Kidney (tissue), 14 donors: Measurements from ENCODE around the gene PTPRF. TPM values are rescaled to one million over a fixed set of nuclear protein-coding genes. Genes with fewer than 3 reads are reported as not detected.

Experiments
- DNase-seq, 5 donors: peaks; one replicate each; pipeline ENCODE4 v3.0.0-alpha.2; 2013 to 2020
- FAIRE-seq: peaks from 2 replicates; lab custom pipeline; 2012; peaks lifted over from hg19 to GRCh38; lab: Jason Lieb, UNC
- H3K27ac ChIP-seq, 2 donors: one replicate each; pipeline ENCODE4 v1.7.0; 2013; ENCODE audit warnings: low read depth in 2 of 2, low read length in 2 of 2, inconsistent platforms in 1 of 2
- H3K27me3 ChIP-seq: one replicate; pipeline ENCODE4 v1.7.1; 2013; ENCODE audit warnings: low read length, inconsistent platforms; ENCODE audit not compliant: control insufficient read depth, insufficient read depth
- H3K36me3 ChIP-seq, 3 donors: one replicate each; pipeline versions ENCODE4 v1.7.0 to v1.7.1; 2013; ENCODE audit warnings: low read length in 3 of 3, control low read depth in 1 of 3, inconsistent platforms in 1 of 3; ENCODE audit not compliant: insufficient read depth in 3 of 3, control insufficient read depth in 2 of 3
- H3K4me1 ChIP-seq, 3 donors: one replicate each; pipeline versions ENCODE4 v1.7.0 to v1.7.1; 2013; ENCODE audit warnings: low read length in 3 of 3, inconsistent platforms in 1 of 3, low read depth in 1 of 3; ENCODE audit not compliant: control insufficient read depth in 2 of 3, insufficient read depth in 2 of 3
- H3K4me3 ChIP-seq, 3 donors: one replicate each; pipeline versions ENCODE4 v1.7.0 to v1.8.1; 2013; ENCODE audit warnings: low read length in 3 of 3, control low read depth in 1 of 3, inconsistent platforms in 1 of 3
- H3K9ac ChIP-seq, 3 donors: one replicate each; pipeline versions ENCODE4 v1.7.0 to v1.7.1; 2013; ENCODE audit warnings: low read length in 3 of 3, control low read depth in 1 of 3, inconsistent platforms in 1 of 3
- H3K9me3 ChIP-seq, 3 donors: one replicate each; pipeline versions ENCODE4 v1.7.0 to v1.7.1; 2013; ENCODE audit warnings: low read length in 3 of 3, control low read depth in 1 of 3, inconsistent platforms in 1 of 3; ENCODE audit not compliant: control insufficient read depth in 2 of 3, insufficient read depth in 1 of 3
- intact Hi-C: fragments of 100-400 bp; cut with DNase I; formaldehyde crosslinking; loops from one replicate; pipeline ENCODE4 v1.11.1; 2022
- polyA plus RNA-seq: library from polyadenylated mRNA; stranded (reverse); fragments of 350-450 nt; fragmentation: Illumina TruSeq; extraction: RNeasy Lipid Tissue Mini Kit (QIAGEN cat#74804); gene quantifications from one replicate; pipeline ENCODE4 v1.2.3, GENCODE V29; 2014; ENCODE audit warnings: low read depth, low replicate concordance; ENCODE audit not compliant: insufficient read depth
- total RNA-seq: library from RNA; stranded (reverse); fragmentation: NEBNext Ultra II Directional; extraction: Animal tissue kit (Norgen Biotek cat#: 25700); gene quantifications from one replicate; pipeline ENCODE4 v1.2.1, GENCODE V29; 2021
- TF ChIP-seq, protein P1 (sequence below): IDR thresholded peaks from 3 replicates; pipeline ENCODE4 v1.5.1; 2012; ENCODE audit warnings: mild to moderate bottlenecking, moderate library complexity, borderline replicate concordance; ENCODE audit not compliant: insufficient read depth; ENCODE audit errors: extremely low read depth
- donor health status: control.
- donor health status: control.
- donor health status: control.
- donor health status: control.
- donor health status: control.
- donor health status: DM: yes; HTN: yes; CAD: no.
- donor health status: Normal renal cell carcinoma (clear cell type).

Gene PTPRF
- total and polyA plus RNA-seq, 2 donors from 2014 or later: 39.5 to 197 TPM

DNA sequence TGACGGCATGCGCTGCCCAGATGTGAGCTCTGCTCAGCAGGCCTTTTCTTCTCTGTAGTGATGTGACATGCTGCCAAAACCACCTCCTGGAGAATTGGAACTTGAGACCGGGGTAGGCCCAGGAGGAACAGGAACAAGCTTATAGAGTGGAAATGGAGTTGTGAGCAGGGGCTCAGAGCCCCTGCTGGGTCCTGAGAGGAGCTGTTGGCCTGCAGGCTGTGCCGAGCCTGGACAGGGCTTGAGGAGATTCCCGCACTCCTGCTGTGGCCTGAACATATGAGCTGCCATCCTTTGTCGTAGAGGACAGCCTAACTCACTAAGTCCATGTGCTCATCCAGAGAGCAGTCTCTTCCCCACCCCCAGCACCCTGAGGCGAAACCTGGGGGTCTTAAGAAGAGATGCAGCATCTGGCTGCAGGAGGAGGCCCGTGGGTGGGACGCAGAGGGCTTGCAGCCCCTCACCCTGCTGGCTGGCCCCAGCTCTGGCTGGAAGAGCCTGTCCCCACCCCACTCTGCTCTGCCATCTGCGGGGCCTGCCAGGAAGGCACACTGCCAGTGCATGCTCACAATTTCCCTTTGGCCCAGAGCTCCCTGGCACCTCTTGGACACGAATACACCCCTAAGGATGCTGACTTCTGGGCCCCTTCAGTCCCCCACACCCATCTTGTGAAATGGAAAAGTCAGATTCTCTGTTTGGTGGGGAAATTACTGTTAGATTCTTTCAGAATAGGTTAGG is 42.5 kb downstream of the PTPRF start:
- no peaks in the 10 kb centered on the region for H3K9me3 ChIP-seq
- H3K27me3 ChIP-seq: no peaks in the 10 kb centered on the region
- no peaks in the 10 kb centered on the region for H3K4me1 ChIP-seq
- FAIRE-seq (no peak), DNase-seq (no peak)
- no peak overlapping the region for H3K27ac ChIP-seq
- no peak overlapping the region for H3K4me3 ChIP-seq
- H3K9ac ChIP-seq: no peak overlapping the region
- TF ChIP-seq, protein P1, sequence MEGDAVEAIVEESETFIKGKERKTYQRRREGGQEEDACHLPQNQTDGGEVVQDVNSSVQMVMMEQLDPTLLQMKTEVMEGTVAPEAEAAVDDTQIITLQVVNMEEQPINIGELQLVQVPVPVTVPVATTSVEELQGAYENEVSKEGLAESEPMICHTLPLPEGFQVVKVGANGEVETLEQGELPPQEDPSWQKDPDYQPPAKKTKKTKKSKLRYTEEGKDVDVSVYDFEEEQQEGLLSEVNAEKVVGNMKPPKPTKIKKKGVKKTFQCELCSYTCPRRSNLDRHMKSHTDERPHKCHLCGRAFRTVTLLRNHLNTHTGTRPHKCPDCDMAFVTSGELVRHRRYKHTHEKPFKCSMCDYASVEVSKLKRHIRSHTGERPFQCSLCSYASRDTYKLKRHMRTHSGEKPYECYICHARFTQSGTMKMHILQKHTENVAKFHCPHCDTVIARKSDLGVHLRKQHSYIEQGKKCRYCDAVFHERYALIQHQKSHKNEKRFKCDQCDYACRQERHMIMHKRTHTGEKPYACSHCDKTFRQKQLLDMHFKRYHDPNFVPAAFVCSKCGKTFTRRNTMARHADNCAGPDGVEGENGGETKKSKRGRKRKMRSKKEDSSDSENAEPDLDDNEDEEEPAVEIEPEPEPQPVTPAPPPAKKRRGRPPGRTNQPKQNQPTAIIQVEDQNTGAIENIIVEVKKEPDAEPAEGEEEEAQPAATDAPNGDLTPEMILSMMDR: no peak
- intact Hi-C loops: no loop called here
- H3K36me3 ChIP-seq: peaks cover 0 to 7% (median 0%) of the 10 kb centered on the region in 3 donors

DNA sequence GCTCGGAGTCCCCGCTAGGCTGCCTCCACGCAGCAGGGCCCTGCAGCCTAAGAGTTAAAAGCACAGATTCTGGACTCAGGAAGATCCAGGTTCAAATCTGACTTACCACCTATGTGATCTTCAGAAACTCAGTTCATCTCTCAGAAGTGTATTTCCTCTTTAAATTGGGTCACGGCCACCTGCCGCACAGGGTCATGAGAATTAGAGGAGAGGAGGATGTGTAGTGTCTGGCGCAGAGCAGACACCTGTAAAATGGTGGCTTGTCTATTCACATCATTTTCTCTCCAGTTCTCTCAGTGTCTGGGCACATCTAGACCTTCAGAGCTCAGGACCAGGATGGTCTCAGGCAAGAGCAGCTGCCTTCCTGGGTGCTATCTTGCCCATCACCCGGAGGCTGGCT is 45.8 kb downstream of the PTPRF start:
- FAIRE-seq (no peak), DNase-seq (no peak)
- peaks cover 0 to 10% (median 0%) of the 10 kb centered on the region in 3 donors for H3K36me3 ChIP-seq
- H3K4me3 ChIP-seq: no peak overlapping the region
- H3K9ac ChIP-seq: no peak overlapping the region
- intact Hi-C loops: no loop called here
- H3K4me1 ChIP-seq: no peaks in the 10 kb centered on the region
- TF ChIP-seq, protein P1: no peak
- H3K27me3 ChIP-seq: no peaks in the 10 kb centered on the region
- no peaks in the 10 kb centered on the region for H3K9me3 ChIP-seq
- H3K27ac ChIP-seq: no peak overlapping the region

DNA sequence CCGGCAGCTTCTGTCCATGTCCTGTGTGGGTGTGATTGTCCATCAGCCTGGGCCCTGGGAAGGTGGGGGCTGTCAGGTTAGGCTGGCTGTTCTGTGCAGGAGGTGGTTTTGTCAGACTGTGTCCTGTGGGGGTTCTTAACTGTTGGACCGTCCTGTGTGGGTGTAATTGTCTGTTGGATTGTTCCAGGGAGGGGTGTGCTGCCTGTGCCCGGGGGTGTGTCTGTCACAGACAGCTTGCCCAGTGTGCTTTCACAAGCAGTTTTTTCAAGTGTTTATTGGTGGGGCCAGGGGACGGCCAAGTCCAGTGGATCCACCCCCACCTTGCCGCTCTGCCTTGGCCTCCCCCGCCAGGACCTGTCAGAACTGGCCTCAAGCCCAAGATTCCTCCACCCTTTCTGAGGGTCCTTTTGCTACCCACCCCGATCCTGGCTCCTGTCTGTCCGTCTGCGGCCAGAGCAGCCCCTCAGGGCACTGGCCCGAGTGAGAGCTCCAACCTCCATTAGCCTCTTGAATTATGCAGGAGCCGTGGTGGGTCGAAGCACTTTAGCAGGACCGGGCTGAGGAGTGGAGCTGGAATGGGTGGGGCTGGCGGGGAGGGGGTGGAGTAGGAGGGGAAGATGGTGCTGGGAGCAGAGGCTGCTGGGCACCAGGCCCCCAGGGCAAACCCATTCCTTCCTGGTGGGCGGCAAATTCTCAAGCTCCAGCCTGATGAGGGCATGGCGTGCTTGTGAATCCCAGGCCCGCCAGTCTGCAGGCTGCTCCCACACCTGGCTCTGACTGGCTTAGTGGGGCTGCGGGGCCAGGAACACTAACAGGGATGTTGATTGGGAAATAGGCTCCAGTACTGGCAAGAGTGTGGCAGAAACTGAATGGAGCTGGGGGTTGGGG is 47.2 kb downstream of the PTPRF start:
- TF ChIP-seq, protein P1: no peak
- FAIRE-seq: no peak
- intact Hi-C loops: no loop called here
- no peaks in the 10 kb centered on the region for H3K4me1 ChIP-seq
- no peaks in the 10 kb centered on the region for H3K27me3 ChIP-seq
- peaks cover 0 to 10% (median 3%) of the 10 kb centered on the region in 3 donors for H3K36me3 ChIP-seq
- peak in 1 of 5 donors; percentile 59 for DNase-seq
- H3K27ac ChIP-seq: no peak overlapping the region
- no peak overlapping the region for H3K4me3 ChIP-seq
- H3K9me3 ChIP-seq: no peaks in the 10 kb centered on the region
- H3K9ac ChIP-seq: no peak overlapping the region
